A549 (cell line): ENCODE measurements around the gene DARS1. TPM values are rescaled to one million over a fixed set of nuclear protein-coding genes. Genes with fewer than 3 reads are reported as not detected.

Experiments
- ATAC-seq, 2 experiments: fragments of 200-7000 bp in 1 of 2; fragments of >200 bp in 1 of 2; cut with Nextera tagmentation in 1 of 2; cut with Tn5 transposase in 1 of 2; 3 replicates each; pipeline versions ENCODE4 v1.8.0 to v1.9.1; 2018 to 2020; ENCODE audit warnings: mild to moderate bottlenecking in 1 of 2, moderate library complexity in 1 of 2
- CTCF ChIA-PET: fragments of 300-600 bp; sonication (Branson Sonifier 250); formaldehyde crosslinking; extraction: SDS; loops from one replicate; lab custom pipeline; 2021; ENCODE audit warnings: antibody characterized with exemption, inconsistent platforms; lab: Yijun Ruan, JAX
- POLR2A ChIA-PET: fragments of 350-600 bp; formaldehyde crosslinking; extraction: SDS; loops from one replicate; lab custom pipeline; 2021; ENCODE audit warnings: antibody characterized with exemption, inconsistent platforms; lab: Yijun Ruan, JAX
- DNase-seq, 2 experiments: peaks; one replicate each; pipeline versions ENCODE4 v3.0.0 to v3.0.0-alpha.2; 2011 to 2016; ENCODE audit warnings: low read depth in 1 of 2, low spot score in 1 of 2
- FAIRE-seq: peaks from 2 replicates; lab custom pipeline; 2011; peaks lifted over from hg19 to GRCh38; lab: Jason Lieb, UNC
- H3K27ac ChIP-seq, 2 experiments: fragments of >200 bp; sonication (Bioruptor Twin); formaldehyde crosslinking; 3 replicates each; pipeline ENCODE4 v1.5.1; 2016 to 2017
- H3K4me1 ChIP-seq: fragments of >200 bp; sonication (Bioruptor Twin); formaldehyde crosslinking; 3 replicates; pipeline ENCODE4 v1.6.1; 2016
- H3K4me2 ChIP-seq: fragments of >200 bp; sonication (Bioruptor Twin); formaldehyde crosslinking; 3 replicates; pipeline ENCODE4 v1.6.1; 2016
- H3K4me3 ChIP-seq: fragments of >200 bp; sonication (Bioruptor Twin); formaldehyde crosslinking; 3 replicates; pipeline ENCODE4 v1.5.1; 2016
- H3K9me3 ChIP-seq: fragments of >200 bp; sonication (Bioruptor Twin); formaldehyde crosslinking; 3 replicates; pipeline ENCODE4 v1.6.1; 2016
- ATOH8 ChIP-seq: fragments of 250-450 bp; sonication (Bioruptor Pico); IDR thresholded peaks from 2 replicates; pipeline ENCODE4 v1.5.0; 2020; ENCODE audit warnings: low read depth, mild to moderate bottlenecking, moderate library complexity
- CBX8 ChIP-seq: fragments of 200-600 bp; sonication (generic); IDR thresholded peaks from 2 replicates; pipeline ENCODE4 v1.6.1; 2016
- CEBPB ChIP-seq, 2 experiments: fragments of >200 bp in 1 of 2; sonication (Bioruptor Twin) in 1 of 2; formaldehyde crosslinking in 1 of 2; IDR thresholded peaks; 2 replicates each; pipeline ENCODE4 v1.6.1; 2012 to 2016
- CHD2 ChIP-seq: fragments of 150-350 bp; IDR thresholded peaks from 2 replicates; pipeline ENCODE4 v1.6.1; 2014; ENCODE audit warnings: low read length; ENCODE audit not compliant: partially characterized antibody
- CTCF ChIP-seq: fragments of >200 bp; sonication (Bioruptor Twin); formaldehyde crosslinking; IDR thresholded peaks from 3 replicates; pipeline ENCODE4 v1.5.1; 2016
- EHF ChIP-seq: fragments of 250-450 bp; sonication (Bioruptor Pico); IDR thresholded peaks from 2 replicates; pipeline ENCODE4 v1.5.0; 2020; ENCODE audit warnings: mild to moderate bottlenecking
- EP300 ChIP-seq, 2 experiments: fragments of >200 bp; sonication (Bioruptor Twin); formaldehyde crosslinking; IDR thresholded peaks; 2 replicates in 1 of 2; 3 replicates in 1 of 2; pipeline ENCODE4 v1.6.1; 2016 to 2017
- HDAC2 ChIP-seq: fragments of 200-600 bp; sonication (generic); IDR thresholded peaks from 2 replicates; pipeline ENCODE4 v1.6.1; 2016
- HES2 ChIP-seq: fragments of >200 bp; sonication (Bioruptor Twin); formaldehyde crosslinking; IDR thresholded peaks from 2 replicates; pipeline ENCODE4 v1.6.1; 2016
- KDM5A ChIP-seq: fragments of 200-600 bp; sonication (generic); IDR thresholded peaks from 2 replicates; pipeline ENCODE4 v1.6.1; 2016; ENCODE audit warnings: antibody characterized with exemption, mild to moderate bottlenecking
- MAFK ChIP-seq: fragments of 450-650 bp; IDR thresholded peaks from 2 replicates; pipeline ENCODE4 v1.6.1; 2014; ENCODE audit not compliant: partially characterized antibody
- MAZ ChIP-seq: fragments of 150-350 bp; IDR thresholded peaks from 2 replicates; pipeline ENCODE4 v1.6.1; 2014; ENCODE audit warnings: antibody characterized with exemption, low read depth, low read length, borderline replicate concordance
- MYC ChIP-seq: IDR thresholded peaks from 2 replicates; pipeline ENCODE4 v1.6.1; 2012; ENCODE audit warnings: mild to moderate bottlenecking, inconsistent platforms, low read length, improper control_type of control experiment, borderline replicate concordance
- NPAS2 ChIP-seq: fragments of 250-450 bp; sonication (Bioruptor Pico); IDR thresholded peaks from 2 replicates; pipeline ENCODE4 v1.8.0; 2022; ENCODE audit warnings: mild to moderate bottlenecking, moderate library complexity, borderline replicate concordance
- PHF8 ChIP-seq: fragments of 200-600 bp; sonication (generic); IDR thresholded peaks from 2 replicates; pipeline ENCODE4 v1.6.1; 2016; ENCODE audit warnings: low read depth, mild to moderate bottlenecking, antibody characterized with exemption, moderate library complexity, borderline replicate concordance
- POLR2AphosphoS2 ChIP-seq: conservative IDR thresholded peaks from 2 replicates; pipeline ENCODE4 v1.6.1; 2012; ENCODE audit warnings: low read length, improper control_type of control experiment, inconsistent platforms
- RAD21 ChIP-seq, 2 experiments: fragments of >200 bp in 1 of 2; sonication (Bioruptor Twin) in 1 of 2; formaldehyde crosslinking in 1 of 2; IDR thresholded peaks in 1 of 2; conservative IDR thresholded peaks in 1 of 2; 2 replicates in 1 of 2; 3 replicates in 1 of 2; pipeline ENCODE4 v1.6.1; 2012 to 2018; ENCODE audit warnings: inconsistent platforms in 1 of 2
- RARB ChIP-seq: fragments of 250-450 bp; sonication (Bioruptor Pico); IDR thresholded peaks from 2 replicates; pipeline ENCODE4 v1.8.0; 2021; ENCODE audit warnings: mild to moderate bottlenecking, moderate library complexity
- RCOR1 ChIP-seq: fragments of 150-350 bp; IDR thresholded peaks from 2 replicates; pipeline ENCODE4 v1.6.1; 2014; ENCODE audit warnings: antibody characterized with exemption, low read length, low read depth
- RNF2 ChIP-seq: fragments of 200-600 bp; sonication (generic); IDR thresholded peaks from 2 replicates; pipeline ENCODE4 v1.6.1; 2016; ENCODE audit warnings: low read depth, mild to moderate bottlenecking, antibody characterized with exemption, moderate library complexity, borderline replicate concordance
- SMC3 ChIP-seq: fragments of >200 bp; sonication (Bioruptor Twin); formaldehyde crosslinking; IDR thresholded peaks from 3 replicates; pipeline ENCODE4 v1.6.1; 2018; ENCODE audit warnings: inconsistent platforms
- SREBF2 ChIP-seq: fragments of 450-650 bp; IDR thresholded peaks from 2 replicates; pipeline ENCODE4 v1.6.1; 2014; ENCODE audit warnings: mild to moderate bottlenecking, moderate library complexity
- USF2 ChIP-seq: fragments of 450-650 bp; IDR thresholded peaks from 2 replicates; pipeline ENCODE4 v1.6.1; 2014; ENCODE audit warnings: antibody characterized with exemption
- ZC3H11A ChIP-seq: fragments of 450-650 bp; IDR thresholded peaks from 2 replicates; pipeline ENCODE4 v1.6.1; 2014; ENCODE audit warnings: antibody characterized with exemption, mild to moderate bottlenecking
- ZSCAN20 ChIP-seq: fragments of 250-450 bp; sonication (Bioruptor Pico); IDR thresholded peaks from 2 replicates; pipeline ENCODE4 v1.8.0; 2022; ENCODE audit warnings: mild to moderate bottlenecking, moderate library complexity
- WGBS: methylation state at CpG from one replicate; pipeline ENCODE4 v1.1.6; 2017; ENCODE audit errors: missing lambda C conversion rate; 5-methylcytosine and 5-hydroxymethylcytosine counted together
- polyA plus RNA-seq, 4 experiments: library from polyadenylated mRNA; depleted of rRNA in 3 of 4; stranded (reverse); fragments of >200 nt; fragmentation: RNase III in 1 of 4; extraction: RNeasy Plus Mini Kit Qiagen cat#74134 plus additional on column Dnase treatment in 1 of 4; gene quantifications; 2 replicates in 3 of 4; 3 replicates in 1 of 4; pipeline ENCODE4 v1.2.3, GENCODE V29; 2011 to 2017

Gene DARS1
- polyA plus RNA-seq, 2 of the 4 experiments (the other 2 are of a cell fraction): 83.8 to 130 TPM

GRCh38 chr2:135914485-135914884 is 70.9 kb downstream of the DARS1 start (continued):
- TF ChIP-seq HES2 (no peak), MAZ (no peak), ATOH8 (CRISPR knock-in tag) (no peak), USF2 (no peak), EP300 (IDR thresholded peaks at IDR 0.05) (no peak)

- no peaks in the 10 kb centered on the region for H3K9me3 ChIP-seq
- no peaks in the 10 kb centered on the region for H3K4me1 ChIP-seq
- WGBS: 69% methylated on average over 5 of the region's 5 CpGs
- ATAC-seq: peak in 1 of 2 experiments; percentile 73; a peak in 4 of 6 replicates
- H3K4me3 ChIP-seq: no peak overlapping the region
- peak; percentile 12 to 45 for DNase-seq
- H3K27ac ChIP-seq: no peak overlapping the region
- no peak overlapping the region for H3K4me2 ChIP-seq
- no peak for FAIRE-seq
- ChIA-PET CTCF (interaction anchor here (0.6 to 3.3 kb wide), 33 partner anchors 9 to 1925 kb away, joined by 3 to 56 read pairs (median 4); no protein-coding TSS in a partner anchor), POLR2A (interaction anchor here (0.7 kb wide), 2 partner anchors 11 to 376 kb away, joined by 3 to 4 read pairs; no protein-coding TSS in a partner anchor)
- TF ChIP-seq RNF2 (no peak), MYC (no peak), SMC3 (peak; percentile 65), CBX8 (no peak), CTCF (peak; percentile 81), MAFK (peak; percentile 56), RAD21 (conservative IDR thresholded peaks at IDR 0.05 in 1 of 2, IDR thresholded peaks at IDR 0.05 in 1 of 2) (peak; percentile 80 to 81), RARB (CRISPR knock-in tag) (no peak), PHF8 (no peak), CEBPB (IDR thresholded peaks at IDR 0.05) (no peak), HES2 (no peak)
Observed at GRCh38 chr2:135913727-135914365, 71.6 kb downstream of the DARS1 start.

GRCh38 chr2:135909976-135910375 is 75.5 kb downstream of the DARS1 start:
- no peaks in the 10 kb centered on the region for H3K9me3 ChIP-seq
- FAIRE-seq (no peak), ATAC-seq (no peak), DNase-seq (no peak)
- no peaks in the 10 kb centered on the region for H3K4me1 ChIP-seq
- POLR2A ChIA-PET: no interaction called here
- H3K4me2 ChIP-seq: no peak overlapping the region
- no peak overlapping the region for H3K27ac ChIP-seq
- TF ChIP-seq POLR2AphosphoS2: no peak
- no peak for TF ChIP-seq NPAS2 (CRISPR knock-in tag)
- no peak for TF ChIP-seq ZC3H11A
- TF ChIP-seq ZSCAN20 (CRISPR knock-in tag): no peak
- TF ChIP-seq KDM5A: no peak
- no peak for TF ChIP-seq USF2
- TF ChIP-seq RCOR1: no peak
- TF ChIP-seq RARB (CRISPR knock-in tag): no peak
- no peak for TF ChIP-seq EHF (CRISPR knock-in tag)
- no peak for TF ChIP-seq HDAC2
- TF ChIP-seq SREBF2: no peak
- no peak for TF ChIP-seq CHD2
- CTCF ChIA-PET: no interaction called here
- no peak overlapping the region for H3K4me3 ChIP-seq
